Heart left ventricle (tissue), 16 donors: ENCODE data around the gene ANKRD16. TPM values are rescaled to one million over a fixed set of nuclear protein-coding genes. Genes with fewer than 3 reads are reported as not detected.

Experiments
- ATAC-seq, 4 donors: fragments of 200-7000 bp; cut with Tn5 transposase; one replicate each; pipeline ENCODE4 v1.9.1; 2020 to 2022; ENCODE audit warnings: moderate library complexity in 4 of 4, mild to moderate bottlenecking in 3 of 4, moderate number of reproducible peaks in 1 of 4
- DNase-seq, 5 donors: peaks; one replicate each; pipeline ENCODE4 v3.0.0-alpha.2; 2020
- H3K27ac ChIP-seq, 12 donors: fragments of 200-600 bp; sonication (generic) in 4 of 12; one replicate each; pipeline versions ENCODE4 v1.5.0 to v1.8.0; 2016 to 2022; ENCODE audit warnings: mild to moderate bottlenecking in 2 of 12
- H3K27me3 ChIP-seq, 9 donors: fragments of 200-600 bp; sonication (generic) in 2 of 9; one replicate each; pipeline versions ENCODE4 v1.5.1 to v1.8.0; 2016 to 2022; ENCODE audit warnings: mild to moderate bottlenecking in 3 of 9
- H3K36me3 ChIP-seq, 9 donors: fragments of 200-600 bp; sonication (generic) in 2 of 9; one replicate each; pipeline versions ENCODE4 v1.5.0 to v1.8.0; 2018 to 2022; ENCODE audit warnings: mild to moderate bottlenecking in 2 of 9
- H3K4me1 ChIP-seq, 12 donors: fragments of 200-600 bp; sonication (generic) in 4 of 12; one replicate each; pipeline versions ENCODE4 v1.5.0 to v1.8.0; 2016 to 2022; ENCODE audit warnings: mild to moderate bottlenecking in 3 of 12
- H3K4me3 ChIP-seq, 12 donors: fragments of 200-600 bp; sonication (generic) in 4 of 12; one replicate each; pipeline versions ENCODE4 v1.5.0 to v1.8.0; 2017 to 2022; ENCODE audit warnings: mild to moderate bottlenecking in 9 of 12, moderate library complexity in 4 of 12
- H3K9me3 ChIP-seq, 12 donors: fragments of 200-600 bp; sonication (generic) in 4 of 12; one replicate each; pipeline versions ENCODE4 v1.5.0 to v1.8.0; 2016 to 2022; ENCODE audit warnings: mild to moderate bottlenecking in 1 of 12
- POLR2A ChIP-seq, 2 donors: fragments of 450-650 bp; IDR thresholded peaks; one replicate each; pipeline ENCODE4 v1.6.1; 2017; ENCODE audit warnings: antibody characterized with exemption in 2 of 2, mild to moderate bottlenecking in 2 of 2, moderate library complexity in 2 of 2
- WGBS, 4 donors: extraction: QIAGEN DNeasy Blood & Tissue Kit in 2 of 4; methylation state at CpG; one replicate each; pipeline versions ENCODE4 v1.1.5 to v1.1.7; 2013 to 2018; 5-methylcytosine and 5-hydroxymethylcytosine counted together
- intact Hi-C, 10 donors: fragments of 100-400 bp; cut with DNase I; formaldehyde crosslinking; loops; one replicate each; pipeline versions ENCODE4 v1.11.1 to v1.14.2; 2022
- polyA plus RNA-seq, 2 donors: library from polyadenylated mRNA; stranded (reverse); fragments of 200-250 nt; gene quantifications; one replicate each; pipeline ENCODE4 v1.2.3, GENCODE V29; 2013
- total RNA-seq, 9 donors: library from RNA; depleted of rRNA in 2 of 9; stranded (reverse); fragments of >200 nt in 2 of 9; fragmentation: NEBNext Ultra II Directional in 3 of 9; extraction: Animal tissue kit (Norgen Biotek cat#: 25700) in 3 of 9; gene quantifications; one replicate each; pipeline versions ENCODE4 v1.1.0 to v1.2.4, GENCODE V29; 2016 to 2023
- TF ChIP-seq, protein P1 (sequence below), 12 donors: fragments of 200-600 bp; sonication (generic) in 4 of 12; IDR thresholded peaks; one replicate each; pipeline versions ENCODE4 v1.5.0 to v1.8.0; 2018 to 2022; ENCODE audit warnings: antibody characterized with exemption in 12 of 12, mild to moderate bottlenecking in 5 of 12
- donor health status: ischemic (EF 13 %, LVEDD 7.1; RV severe dilation, severe dysfunction).
- donor health status: healthy with polysubstance abuse.
- donor health status: DM: no; HTN: yes; CAD: no.
- donor health status: DM: no; HTN: no; CAD: no.
- donor health status: ischemic (EF 25% LVEDD 6.9; RV normal size, moderate dysfunction).
- donor health status: ischemic (EF 25% LVEDD 5.7; RV mildly dilated, moderate dysfunction).
- donor health status: healthy.
- donor health status: DM: yes; HTN: yes; CAD: no.
- donor health status: ischemic (EF 35%, LVEDD 5.7; RV mildly dilated, moderate dysfunction).
- donor health status: nonischemic (EF 11% LVEDD 7.7; RV severe dilation, severe dysfunction).
- donor health status: DM: yes; HTN: yes; CAD: no.
- donor health status: PGD.
- donor health status: ischemic (EF 29% LVEDD 5.4; RV normal size, mild dysfunction).
- donor health status: nonischemic (EF 23%, LVEDD 6.1; RV moderate dilation, normal function).

Gene ANKRD16
- total and polyA plus RNA-seq, 11 donors = 1.7 to 5.0 (median 2.7) TPM

DNA sequence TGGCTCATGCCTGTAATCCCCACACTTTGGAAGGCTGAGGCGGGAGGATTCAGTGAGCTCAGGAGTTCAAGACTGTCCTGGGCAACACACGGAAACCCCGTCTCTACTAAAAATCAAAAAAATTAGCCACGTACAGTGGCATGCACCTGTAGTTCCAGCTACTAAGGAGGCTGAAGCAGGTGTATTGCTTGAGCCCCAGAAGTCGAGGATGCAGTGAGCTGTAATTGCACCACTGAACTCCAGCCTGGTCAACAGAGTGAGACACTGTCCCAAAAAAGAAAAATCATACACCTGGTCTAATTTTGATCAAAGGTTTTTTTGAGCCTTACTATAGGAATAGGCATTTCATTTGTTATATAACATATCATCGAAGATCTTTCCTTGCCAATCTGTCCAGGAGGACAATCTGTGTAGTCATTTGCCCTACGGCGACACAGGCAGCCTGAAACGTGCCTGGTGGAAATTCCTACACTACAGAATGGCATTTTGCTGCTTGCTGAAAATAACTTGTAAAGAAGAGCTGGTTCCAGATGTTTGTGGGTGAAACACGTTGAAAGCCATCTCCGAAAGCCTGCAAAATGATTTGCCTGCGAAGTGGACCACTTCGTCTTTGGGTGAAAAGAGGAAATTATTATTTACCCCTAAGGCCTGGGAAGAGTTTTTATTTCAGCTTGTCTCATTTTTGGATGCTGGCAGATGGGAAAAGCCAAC lies 45.2 kb downstream of the ANKRD16 start:
- WGBS, 4 donors = 61 to 70% (median 69%) methylated on average over 13 of the region's 13 CpGs
- intact Hi-C loops = no loop called here
- DNase-seq (no peak), ATAC-seq (no peak)
- H3K27me3 ChIP-seq = no peaks in the 10 kb centered on the region
- no peaks in the 10 kb centered on the region for H3K36me3 ChIP-seq
- no peak for TF ChIP-seq POLR2A (IDR thresholded peaks at IDR 0.05)
- TF ChIP-seq, protein P1, sequence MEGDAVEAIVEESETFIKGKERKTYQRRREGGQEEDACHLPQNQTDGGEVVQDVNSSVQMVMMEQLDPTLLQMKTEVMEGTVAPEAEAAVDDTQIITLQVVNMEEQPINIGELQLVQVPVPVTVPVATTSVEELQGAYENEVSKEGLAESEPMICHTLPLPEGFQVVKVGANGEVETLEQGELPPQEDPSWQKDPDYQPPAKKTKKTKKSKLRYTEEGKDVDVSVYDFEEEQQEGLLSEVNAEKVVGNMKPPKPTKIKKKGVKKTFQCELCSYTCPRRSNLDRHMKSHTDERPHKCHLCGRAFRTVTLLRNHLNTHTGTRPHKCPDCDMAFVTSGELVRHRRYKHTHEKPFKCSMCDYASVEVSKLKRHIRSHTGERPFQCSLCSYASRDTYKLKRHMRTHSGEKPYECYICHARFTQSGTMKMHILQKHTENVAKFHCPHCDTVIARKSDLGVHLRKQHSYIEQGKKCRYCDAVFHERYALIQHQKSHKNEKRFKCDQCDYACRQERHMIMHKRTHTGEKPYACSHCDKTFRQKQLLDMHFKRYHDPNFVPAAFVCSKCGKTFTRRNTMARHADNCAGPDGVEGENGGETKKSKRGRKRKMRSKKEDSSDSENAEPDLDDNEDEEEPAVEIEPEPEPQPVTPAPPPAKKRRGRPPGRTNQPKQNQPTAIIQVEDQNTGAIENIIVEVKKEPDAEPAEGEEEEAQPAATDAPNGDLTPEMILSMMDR (IDR thresholded peaks at IDR 0.05) = no peak
- H3K9me3 ChIP-seq = no peaks in the 10 kb centered on the region
- peak overlapping the region in 1 of 12 donors; percentile 2 for H3K27ac ChIP-seq
- peak overlapping the region in 1 of 12 donors; percentile 3 for H3K4me3 ChIP-seq
- H3K4me1 ChIP-seq = peaks cover 0 to 25% (median 5%) of the 10 kb centered on the region in 12 donors

- peaks cover 0 to 25% (median 5%) of the 10 kb centered on the region in 12 donors for H3K4me1 ChIP-seq
- DNase-seq (no peak), ATAC-seq (no peak)
- H3K9me3 ChIP-seq = no peaks in the 10 kb centered on the region
- intact Hi-C loops = no loop called here
- H3K27ac ChIP-seq = no peak overlapping the region
- no peaks in the 10 kb centered on the region for H3K36me3 ChIP-seq
- 79 to 85% (median 81%) methylated on average over 4 of the region's 4 CpGs for WGBS, 4 donors
- TF ChIP-seq, protein P1 (IDR thresholded peaks at IDR 0.05) = no peak
- no peak for TF ChIP-seq POLR2A (IDR thresholded peaks at IDR 0.05)
- H3K27me3 ChIP-seq = no peaks in the 10 kb centered on the region
- no peak overlapping the region for H3K4me3 ChIP-seq
These were observed 45.9 kb downstream of the ANKRD16 start for GRCh38 chr10:5843686-5844344.

DNA sequence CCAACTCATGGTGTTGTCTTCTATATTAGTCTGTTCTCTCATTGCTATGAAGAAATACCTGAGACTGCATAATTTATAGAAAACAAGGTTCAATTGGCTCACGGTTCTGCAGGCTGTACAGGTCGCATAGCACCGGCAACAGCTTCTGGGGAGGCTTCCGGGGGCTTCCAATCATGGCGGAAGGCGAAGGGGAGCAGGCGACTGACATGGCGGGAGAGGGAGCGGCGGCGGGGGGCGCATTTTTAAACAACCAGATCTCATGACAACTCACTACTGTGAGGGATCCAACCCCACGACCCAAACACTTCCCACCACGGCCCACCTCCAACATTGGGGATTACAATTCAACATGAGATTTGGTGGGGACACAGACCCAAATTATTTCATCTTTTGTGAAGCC lies 47.7 kb downstream of the ANKRD16 start:
- Histone ChIP-seq H3K27me3 (no peaks in the 10 kb centered on the region), H3K4me3 (no peak overlapping the region), H3K4me1 (peaks cover 0 to 25% (median 5%) of the 10 kb centered on the region in 12 donors), H3K9me3 (no peaks in the 10 kb centered on the region), H3K36me3 (no peaks in the 10 kb centered on the region), H3K27ac (no peak overlapping the region)
- intact Hi-C loops = no loop called here
- 95 to 97% (median 96%) methylated on average over 14 of the region's 14 CpGs for WGBS, 4 donors
- no peak for DNase-seq
- no peak for TF ChIP-seq POLR2A (IDR thresholded peaks at IDR 0.05)
- TF ChIP-seq, protein P1 (IDR thresholded peaks at IDR 0.05) = no peak
- ATAC-seq = no peak
